Endothelial cell of umbilical vein (primary cell): ENCODE data around the gene ATXN2. TPM values are rescaled to one million over a fixed set of nuclear protein-coding genes. Genes with fewer than 3 reads are reported as not detected.

Experiments
- BruUV-seq: library from RNA; stranded (reverse); fragments of 400-500 nt; replicated peaks from 2 replicates; lab custom pipeline; 2021; lab: Mats Ljungman, UMichigan
- CTCF ChIA-PET: fragments of 300-600, 350-600 bp; sonication (Branson Sonifier 250); formaldehyde crosslinking; loops from one replicate; lab custom pipeline; 2021; ENCODE audit warnings: antibody characterized with exemption, inconsistent platforms; lab: Charles Lee
- POLR2A ChIA-PET: fragments of 300-600, 350-600 bp; sonication (Branson Sonifier 250); formaldehyde crosslinking; loops from one replicate; lab custom pipeline; 2021; ENCODE audit warnings: antibody characterized with exemption, inconsistent platforms; lab: Charles Lee
- DNase-seq: peaks from one replicate; pipeline ENCODE4 v3.0.0-alpha.2; 2011; ENCODE audit warnings: low read depth, low spot score
- FAIRE-seq: peaks from 2 replicates; lab custom pipeline; 2011; peaks lifted over from hg19 to GRCh38; lab: Jason Lieb, UNC
- H2AFZ ChIP-seq: 2 replicates; pipeline ENCODE4 v1.6.0; 2012; ENCODE audit warnings: low read depth, low read length, control low read depth, inconsistent platforms
- H3K27ac ChIP-seq: 2 replicates; pipeline ENCODE4 v1.5.1; 2011; ENCODE audit warnings: low read depth, mild to moderate bottlenecking, control low read depth, low read length, moderate library complexity; ENCODE audit not compliant: insufficient read depth
- H3K27me3 ChIP-seq, 2 experiments: 2 replicates each; pipeline versions ENCODE4 v1.6.0 to v1.6.1; 2011; ENCODE audit warnings: low read length in 2 of 2, mixed read lengths in 1 of 2; ENCODE audit not compliant: control insufficient read depth in 2 of 2, insufficient read depth in 2 of 2
- H3K36me3 ChIP-seq, 2 experiments: 2 replicates in 1 of 2; 3 replicates in 1 of 2; pipeline ENCODE4 v1.5.1; 2011; ENCODE audit warnings: low read length in 2 of 2, mild to moderate bottlenecking in 1 of 2, moderate library complexity in 1 of 2; ENCODE audit not compliant: control insufficient read depth in 2 of 2, insufficient read depth in 2 of 2; ENCODE audit errors: extremely low read depth in 1 of 2
- H3K4me1 ChIP-seq: 3 replicates; pipeline ENCODE4 v1.5.1; 2011; ENCODE audit warnings: mild to moderate bottlenecking, low read length; ENCODE audit not compliant: control insufficient read depth, insufficient read depth; ENCODE audit errors: extremely low read depth
- H3K4me2 ChIP-seq: 2 replicates; pipeline ENCODE4 v1.6.1; 2011; ENCODE audit warnings: low read length, control low read depth, mixed read lengths; ENCODE audit not compliant: insufficient read depth
- H3K4me3 ChIP-seq, 3 experiments: fragments of 200-600 bp in 1 of 3; sonication (generic), shearing (Covaris generic) in 1 of 3; replicated peaks in 1 of 3; 2 replicates each; pipeline ENCODE4 v1.5.1; 2011 to 2016; ENCODE audit warnings: control low read depth in 3 of 3, low read length in 3 of 3, mild to moderate bottlenecking in 2 of 3, inconsistent platforms in 1 of 3, low read depth in 1 of 3, moderate library complexity in 1 of 3; ENCODE audit not compliant: insufficient read depth in 1 of 3
- H3K79me2 ChIP-seq: 2 replicates; pipeline ENCODE4 v1.6.0; 2012; ENCODE audit warnings: low read length, inconsistent platforms; ENCODE audit not compliant: control insufficient read depth, insufficient read depth
- H3K9ac ChIP-seq: replicated peaks from 2 replicates; pipeline ENCODE3; 2011; ENCODE audit warnings: low read length, control low read depth; ENCODE audit not compliant: insufficient read depth; ENCODE audit errors: extremely low read depth
- H3K9me1 ChIP-seq: replicated peaks from 3 replicates; pipeline ENCODE4 v1.6.0; 2011; ENCODE audit warnings: mild to moderate bottlenecking, low read length; ENCODE audit not compliant: control insufficient read depth, insufficient read depth; ENCODE audit errors: extremely low read depth
- H3K9me3 ChIP-seq: replicated peaks from 2 replicates; pipeline ENCODE4 v1.5.1; 2012; ENCODE audit warnings: low read length, inconsistent platforms; ENCODE audit not compliant: control insufficient read depth, insufficient read depth
- H4K20me1 ChIP-seq: replicated peaks from 2 replicates; pipeline ENCODE3; 2011; ENCODE audit warnings: mild to moderate bottlenecking, low read length; ENCODE audit not compliant: control insufficient read depth, insufficient read depth; ENCODE audit errors: extremely low read depth
- CTCF ChIP-seq, 2 donors: IDR thresholded peaks; 1 replicate in 1 of 2; 2 replicates in 1 of 2; pipeline ENCODE4 v1.5.1; 2011; ENCODE audit warnings: low read length in 2 of 2, mild to moderate bottlenecking in 2 of 2, moderate library complexity in 2 of 2, control low read depth in 1 of 2, inconsistent platforms in 1 of 2, low read depth in 1 of 2; ENCODE audit not compliant: insufficient read depth in 1 of 2; ENCODE audit errors: extremely low read depth in 1 of 2
- EZH2 ChIP-seq: IDR thresholded peaks from 2 replicates; pipeline ENCODE4 v1.6.1; 2012; ENCODE audit warnings: borderline replicate concordance, low read depth, mild to moderate bottlenecking, moderate library complexity, low read length, inconsistent platforms; ENCODE audit not compliant: severe bottlenecking
- FOS ChIP-seq: IDR thresholded peaks from 2 replicates; pipeline ENCODE4 v1.6.1; 2011; ENCODE audit warnings: mild to moderate bottlenecking, low read length, moderate library complexity, borderline replicate concordance; ENCODE audit not compliant: insufficient read depth
- GATA2 ChIP-seq: IDR thresholded peaks from 2 replicates; pipeline ENCODE4 v1.7.0; 2011; ENCODE audit warnings: low read depth, mild to moderate bottlenecking, moderate library complexity, mixed read lengths, low read length; ENCODE audit not compliant: insufficient read length, insufficient read depth
- JUN ChIP-seq: IDR thresholded peaks from 2 replicates; pipeline ENCODE4 v1.6.1; 2011; ENCODE audit warnings: borderline replicate concordance, low read depth; ENCODE audit not compliant: insufficient read length, insufficient read depth
- MYC ChIP-seq: IDR thresholded peaks from one replicate; pipeline ENCODE4 v1.6.1; 2011; ENCODE audit warnings: mild to moderate bottlenecking, low read depth, low read length
- POLR2A ChIP-seq: IDR thresholded peaks from 2 replicates; pipeline ENCODE4 v1.6.1; 2012; ENCODE audit warnings: low read depth, mild to moderate bottlenecking, control low read depth, low read length
- POLR2AphosphoS5 ChIP-seq: IDR thresholded peaks from 2 replicates; pipeline ENCODE4 v1.6.1; 2012; ENCODE audit warnings: low read depth, mild to moderate bottlenecking, control low read depth, low read length, moderate library complexity; ENCODE audit not compliant: insufficient read depth
- dilution Hi-C: fragments of 300-500 bp; cut with MboI; formaldehyde crosslinking; loops from one replicate; pipeline ENCODE4 v1.15.0; 2019; ENCODE audit warnings: low sequenced_read_pairs; ENCODE audit not compliant: extremely low pct_ligation_motif_present
- intact Hi-C: fragments of 100-400 bp; cut with micrococcal nuclease; formaldehyde crosslinking; loops from one replicate; pipeline ENCODE4 v1.10.0; 2022
- polyA plus RNA-seq, 4 experiments: library from polyadenylated mRNA; depleted of rRNA in 3 of 4; stranded (reverse) in 3 of 4; unstranded in 1 of 4; fragments of >200 nt; gene quantifications; 2 replicates each; pipeline versions ENCODE4 v1.2.1 to v1.2.3, GENCODE V29; 2011 to 2012; ENCODE audit warnings: missing spikeins in 1 of 4
- total RNA-seq: library from RNA; stranded (reverse); gene quantifications from 2 replicates; pipeline ENCODE4 v1.2.3, GENCODE V29; 2021
- TF ChIP-seq, protein P1 (sequence below): IDR thresholded peaks from 2 replicates; pipeline ENCODE4 v1.6.1; 2011; ENCODE audit not compliant: insufficient read depth, insufficient read length

Gene ATXN2
- total and polyA plus RNA-seq, 2 donors (not counting 3 experiments of a cell fraction or from before 2014, with no cell fraction given) = 58.9 to 86.7 TPM

DNA sequence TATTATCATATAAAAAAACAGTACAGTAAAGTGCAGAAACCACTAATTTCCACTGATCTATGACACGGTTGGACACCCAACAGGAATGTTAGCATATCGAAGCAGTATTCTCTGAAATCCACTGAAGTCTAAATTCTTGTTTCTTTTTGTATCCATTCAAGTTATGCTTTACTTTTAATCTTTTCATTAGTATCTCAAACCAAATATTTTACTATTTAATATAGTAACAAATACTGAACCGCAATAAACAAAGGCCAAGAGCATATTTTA is 41.1 kb downstream of the ATXN2 start:
- no peak overlapping the region for H3K9ac ChIP-seq

More for the DNA sequence above, 41.1 kb downstream of the ATXN2 start:
- no peak for TF ChIP-seq JUN
- TF ChIP-seq POLR2A = no peak
- no peak for TF ChIP-seq POLR2AphosphoS5
- TF ChIP-seq FOS = no peak
- TF ChIP-seq EZH2 = no peak
- TF ChIP-seq, protein P1, sequence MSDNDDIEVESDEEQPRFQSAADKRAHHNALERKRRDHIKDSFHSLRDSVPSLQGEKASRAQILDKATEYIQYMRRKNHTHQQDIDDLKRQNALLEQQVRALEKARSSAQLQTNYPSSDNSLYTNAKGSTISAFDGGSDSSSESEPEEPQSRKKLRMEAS = no peak
- no peak for TF ChIP-seq MYC
- TF ChIP-seq CTCF (IDR thresholded peaks at IDR 0.05; ENCODE audit: extremely low read depth in 1 of 2, insufficient read depth in 1 of 2, low read depth in 1 of 2, low read length in 2 of 2) = no peak
- TF ChIP-seq GATA2 = no peak
- H3K4me1 ChIP-seq = peaks cover 4% of the 10 kb centered on the region
- H3K4me3 ChIP-seq = no peak overlapping the region
- DNase-seq (no peak), FAIRE-seq (no peak)
- ChIA-PET CTCF (interaction anchor here (1.4 kb wide), 1 partner anchor 12 kb away, joined by 5 read pairs; no protein-coding TSS in a partner anchor), POLR2A (no interaction called here)
- dilution Hi-C loops = no loop called here
- intact Hi-C loops = no loop called here
- peaks cover 9% of the 10 kb centered on the region for H4K20me1 ChIP-seq
- peaks cover 0 to 3% of the 10 kb centered on the region in 2 experiments for H3K36me3 ChIP-seq
- no peaks in the 10 kb centered on the region for H3K9me3 ChIP-seq
- no peak overlapping the region for H3K27ac ChIP-seq
- no peaks in the 10 kb centered on the region for H3K9me1 ChIP-seq
- peaks cover 91% of the 10 kb centered on the region for H3K79me2 ChIP-seq
- no peaks in the 10 kb centered on the region for H3K27me3 ChIP-seq
- no peak overlapping the region for H2AFZ ChIP-seq
- no peak overlapping the region for H3K4me2 ChIP-seq
- BruUV-seq = no TSS peak
